Kidney (tissue), 14 donors: ENCODE data around the gene ARHGAP8. TPM values are rescaled to one million over a fixed set of nuclear protein-coding genes. Genes with fewer than 3 reads are reported as not detected.
A peak's percentile ranks its signal among the peaks of the same experiment; 100 is the strongest.

ENCODE experiments used
- DNase-seq, 5 donors: peaks; one replicate each; pipeline ENCODE4 v3.0.0-alpha.2; 2013 to 2020
- FAIRE-seq: peaks from 2 replicates; lab custom pipeline; 2012; peaks lifted over from hg19 to GRCh38; lab: Jason Lieb, UNC
- H3K27ac ChIP-seq, 2 donors: one replicate each; pipeline ENCODE4 v1.7.0; 2013; ENCODE audit warnings: low read depth in 2 of 2, low read length in 2 of 2, inconsistent platforms in 1 of 2
- H3K27me3 ChIP-seq: one replicate; pipeline ENCODE4 v1.7.1; 2013; ENCODE audit warnings: low read length, inconsistent platforms; ENCODE audit not compliant: control insufficient read depth, insufficient read depth
- H3K36me3 ChIP-seq, 3 donors: one replicate each; pipeline versions ENCODE4 v1.7.0 to v1.7.1; 2013; ENCODE audit warnings: low read length in 3 of 3, control low read depth in 1 of 3, inconsistent platforms in 1 of 3; ENCODE audit not compliant: insufficient read depth in 3 of 3, control insufficient read depth in 2 of 3
- H3K4me1 ChIP-seq, 3 donors: one replicate each; pipeline versions ENCODE4 v1.7.0 to v1.7.1; 2013; ENCODE audit warnings: low read length in 3 of 3, inconsistent platforms in 1 of 3, low read depth in 1 of 3; ENCODE audit not compliant: control insufficient read depth in 2 of 3, insufficient read depth in 2 of 3
- H3K4me3 ChIP-seq, 3 donors: one replicate each; pipeline versions ENCODE4 v1.7.0 to v1.8.1; 2013; ENCODE audit warnings: low read length in 3 of 3, control low read depth in 1 of 3, inconsistent platforms in 1 of 3
- H3K9ac ChIP-seq, 3 donors: one replicate each; pipeline versions ENCODE4 v1.7.0 to v1.7.1; 2013; ENCODE audit warnings: low read length in 3 of 3, control low read depth in 1 of 3, inconsistent platforms in 1 of 3
- H3K9me3 ChIP-seq, 3 donors: one replicate each; pipeline versions ENCODE4 v1.7.0 to v1.7.1; 2013; ENCODE audit warnings: low read length in 3 of 3, control low read depth in 1 of 3, inconsistent platforms in 1 of 3; ENCODE audit not compliant: control insufficient read depth in 2 of 3, insufficient read depth in 1 of 3
- CTCF ChIP-seq: IDR thresholded peaks from 3 replicates; pipeline ENCODE4 v1.5.1; 2012; ENCODE audit warnings: mild to moderate bottlenecking, moderate library complexity, borderline replicate concordance; ENCODE audit not compliant: insufficient read depth; ENCODE audit errors: extremely low read depth
- intact Hi-C: fragments of 100-400 bp; cut with DNase I; formaldehyde crosslinking; loops from one replicate; pipeline ENCODE4 v1.11.1; 2022
- polyA plus RNA-seq: library from polyadenylated mRNA; stranded (reverse); fragments of 350-450 nt; fragmentation: Illumina TruSeq; extraction: RNeasy Lipid Tissue Mini Kit (QIAGEN cat#74804); gene quantifications from one replicate; pipeline ENCODE4 v1.2.3, GENCODE V29; 2014; ENCODE audit warnings: low read depth, low replicate concordance; ENCODE audit not compliant: insufficient read depth
- total RNA-seq: library from RNA; stranded (reverse); fragmentation: NEBNext Ultra II Directional; extraction: Animal tissue kit (Norgen Biotek cat#: 25700); gene quantifications from one replicate; pipeline ENCODE4 v1.2.1, GENCODE V29; 2021
- donor health status: control.
- donor health status: control.
- donor health status: control.
- donor health status: control.
- donor health status: control.
- donor health status: DM: yes; HTN: yes; CAD: no.
- donor health status: Normal renal cell carcinoma (clear cell type).

Gene ARHGAP8
- total and polyA plus RNA-seq, 2 donors from 2014 or later = 30.2 to 35.7 TPM

DNA sequence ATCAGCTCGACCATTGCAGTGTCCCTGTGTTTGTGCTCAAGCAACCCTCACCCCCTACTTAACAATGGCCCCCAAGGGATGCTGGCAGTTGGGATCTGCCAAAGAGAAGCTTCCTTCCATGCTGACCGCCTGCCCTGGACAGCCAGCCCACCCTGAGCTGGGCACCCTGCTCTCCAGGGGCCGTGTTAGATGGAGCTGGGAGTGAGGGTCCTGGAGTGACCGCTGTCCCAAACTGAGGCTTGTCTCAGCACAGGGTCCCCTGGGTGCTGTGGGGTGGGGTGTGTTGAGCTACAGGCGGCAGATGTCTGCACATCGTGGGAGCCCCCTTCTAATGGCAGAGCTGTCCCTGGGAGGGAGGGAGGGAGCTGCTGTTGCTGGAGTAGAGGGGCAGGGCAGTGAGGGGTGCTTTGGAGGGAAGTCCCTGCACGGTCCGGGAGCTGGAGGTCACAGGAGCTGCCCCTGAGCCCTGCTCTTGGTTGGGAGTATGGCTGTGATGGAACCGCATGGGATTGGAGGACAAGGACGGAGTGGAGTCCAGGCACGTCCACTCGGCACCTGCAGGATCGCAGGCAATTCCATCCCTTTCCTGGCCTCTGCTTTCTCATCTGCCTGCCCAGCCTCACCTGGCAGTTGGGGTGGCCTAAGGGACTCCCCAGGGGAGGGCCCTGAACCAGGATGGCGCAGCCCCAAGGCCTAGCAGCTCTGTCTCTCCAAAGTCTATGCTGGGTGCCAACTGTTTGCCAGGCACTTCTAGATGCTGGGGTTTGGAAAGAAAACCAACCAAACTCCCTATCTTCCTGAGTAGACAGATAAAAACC is 126.3 kb downstream of the ARHGAP8 start:
- DNase-seq (peak in 1 of 5 donors; percentile 57), FAIRE-seq (no peak)
- H3K9ac ChIP-seq = no peak overlapping the region
- H3K4me1 ChIP-seq = no peaks in the 10 kb centered on the region
- intact Hi-C loops = no loop called here
- no peaks in the 10 kb centered on the region for H3K36me3 ChIP-seq
- no peak overlapping the region for H3K4me3 ChIP-seq
- no peak overlapping the region for H3K27ac ChIP-seq
- peaks cover 0 to 4% (median 0%) of the 10 kb centered on the region in 3 donors for H3K9me3 ChIP-seq
- no peaks in the 10 kb centered on the region for H3K27me3 ChIP-seq
- no peak for TF ChIP-seq CTCF

GRCh38 chr22:44879301-44879680 is 126.9 kb downstream of the ARHGAP8 start:
- FAIRE-seq = no peak
- Histone ChIP-seq H3K27me3 (no peaks in the 10 kb centered on the region), H3K4me3 (no peak overlapping the region), H3K4me1 (no peaks in the 10 kb centered on the region), H3K27ac (no peak overlapping the region), H3K9me3 (peaks cover 0 to 4% (median 3%) of the 10 kb centered on the region in 3 donors), H3K36me3 (peaks cover 0 to 3% (median 0%) of the 10 kb centered on the region in 3 donors), H3K9ac (no peak overlapping the region)
- DNase-seq = peak in 1 of 5 donors; percentile 56
- intact Hi-C loops = no loop called here
- no peak for TF ChIP-seq CTCF

DNA sequence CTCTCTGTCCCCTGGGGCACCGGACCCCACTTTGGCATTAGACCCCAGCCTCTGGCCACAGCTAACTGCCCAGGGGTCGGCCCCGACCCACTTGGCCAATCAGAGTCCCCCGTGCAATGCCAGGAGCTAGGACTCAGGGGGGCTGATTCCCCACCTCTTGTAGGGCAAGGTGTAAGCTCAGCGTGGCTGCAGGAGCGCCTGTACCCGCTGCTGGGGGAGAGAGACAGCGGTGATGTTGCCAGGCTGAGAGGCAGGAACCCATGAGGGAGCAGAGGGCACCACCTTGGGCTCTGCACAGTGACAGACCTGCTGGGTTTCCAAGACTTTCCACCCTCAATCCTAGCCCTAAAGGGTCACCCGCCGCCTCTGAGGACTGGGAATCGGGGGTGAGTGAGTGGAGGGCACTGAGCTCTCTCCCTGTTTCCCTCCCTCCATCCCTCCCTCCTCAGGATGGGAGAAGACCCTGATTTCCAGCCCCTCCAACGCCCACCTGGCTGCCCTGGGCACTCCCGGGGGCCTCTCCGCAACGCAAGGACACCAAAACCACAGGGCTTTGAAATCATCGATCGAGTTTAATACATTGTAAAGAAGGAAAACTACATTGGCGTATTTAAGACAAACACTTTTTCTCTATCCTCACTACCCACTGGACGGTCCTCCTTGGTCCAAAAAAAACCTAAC is 128.4 kb downstream of the ARHGAP8 start:
- intact Hi-C loops = no loop called here
- no peak overlapping the region for H3K27ac ChIP-seq
- no peaks in the 10 kb centered on the region for H3K4me1 ChIP-seq
- no peak overlapping the region for H3K9ac ChIP-seq
- FAIRE-seq = no peak
- peaks cover 0 to 7% (median 0%) of the 10 kb centered on the region in 3 donors for H3K36me3 ChIP-seq
- peak in 2 of 5 donors; percentile 1 to 39 for DNase-seq
- peaks cover 0 to 6% (median 4%) of the 10 kb centered on the region in 3 donors for H3K9me3 ChIP-seq
- no peak for TF ChIP-seq CTCF
- H3K4me3 ChIP-seq = no peak overlapping the region
- no peaks in the 10 kb centered on the region for H3K27me3 ChIP-seq
